Measurements from ENCODE around the gene TRIP13.

DNA sequence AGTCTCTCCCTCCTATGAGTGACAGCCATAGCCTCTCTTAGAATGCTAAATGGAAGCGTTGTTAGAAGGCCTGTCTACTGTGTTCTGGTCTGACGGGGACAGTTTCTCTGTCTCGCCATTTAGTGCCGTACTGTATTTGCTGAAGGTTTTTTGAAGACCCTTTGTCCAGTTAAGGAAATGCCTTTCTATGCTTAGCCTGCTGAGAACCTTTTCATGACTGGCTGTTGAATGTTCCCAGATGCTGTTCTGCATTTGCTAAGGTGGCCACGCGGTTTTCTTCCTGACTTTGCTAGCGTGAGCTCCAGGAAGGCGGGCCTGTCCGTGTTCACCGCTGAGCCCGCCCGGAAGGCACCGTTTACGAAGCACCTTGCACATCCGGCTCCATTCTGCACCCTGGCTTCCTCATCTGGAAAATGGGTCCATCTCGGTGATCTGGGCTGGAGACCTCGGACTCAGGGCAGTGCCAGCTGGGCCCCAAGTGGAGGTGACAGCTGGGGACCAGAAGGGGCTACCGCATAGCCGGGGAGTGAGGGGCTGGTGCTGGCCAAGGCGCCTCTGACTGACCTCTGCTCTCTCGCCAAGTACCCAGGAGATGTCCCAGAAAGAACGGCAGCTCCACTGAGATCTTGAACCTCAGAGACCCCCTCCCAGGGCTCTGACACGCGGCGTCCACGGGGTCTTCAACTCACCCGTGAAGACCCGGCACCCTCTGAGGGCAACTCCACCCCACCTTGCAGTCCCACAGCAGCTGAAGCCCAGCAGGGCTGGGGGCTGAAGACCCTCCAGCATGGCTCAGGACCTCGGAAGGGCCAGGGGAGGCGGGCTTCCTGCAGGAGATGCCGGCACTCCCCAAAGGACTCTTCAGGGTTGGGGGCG lies 63.4 kb downstream of the TRIP13 start:
- TF ChIP-seq, protein P1, sequence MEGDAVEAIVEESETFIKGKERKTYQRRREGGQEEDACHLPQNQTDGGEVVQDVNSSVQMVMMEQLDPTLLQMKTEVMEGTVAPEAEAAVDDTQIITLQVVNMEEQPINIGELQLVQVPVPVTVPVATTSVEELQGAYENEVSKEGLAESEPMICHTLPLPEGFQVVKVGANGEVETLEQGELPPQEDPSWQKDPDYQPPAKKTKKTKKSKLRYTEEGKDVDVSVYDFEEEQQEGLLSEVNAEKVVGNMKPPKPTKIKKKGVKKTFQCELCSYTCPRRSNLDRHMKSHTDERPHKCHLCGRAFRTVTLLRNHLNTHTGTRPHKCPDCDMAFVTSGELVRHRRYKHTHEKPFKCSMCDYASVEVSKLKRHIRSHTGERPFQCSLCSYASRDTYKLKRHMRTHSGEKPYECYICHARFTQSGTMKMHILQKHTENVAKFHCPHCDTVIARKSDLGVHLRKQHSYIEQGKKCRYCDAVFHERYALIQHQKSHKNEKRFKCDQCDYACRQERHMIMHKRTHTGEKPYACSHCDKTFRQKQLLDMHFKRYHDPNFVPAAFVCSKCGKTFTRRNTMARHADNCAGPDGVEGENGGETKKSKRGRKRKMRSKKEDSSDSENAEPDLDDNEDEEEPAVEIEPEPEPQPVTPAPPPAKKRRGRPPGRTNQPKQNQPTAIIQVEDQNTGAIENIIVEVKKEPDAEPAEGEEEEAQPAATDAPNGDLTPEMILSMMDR (IDR thresholded peaks at IDR 0.05 in 8 of 11, conservative IDR thresholded peaks at IDR 0.05 in 3 of 11) = no peak
- no peak for TF ChIP-seq POLR2AphosphoS5 (IDR thresholded peaks at IDR 0.05)
- no peak for TF ChIP-seq POLR2A (IDR thresholded peaks at IDR 0.05)

Data from spleen (tissue), 7 donors.